Measurements from ENCODE around the gene POMZP3.
"Not testable (repeated sequence)": the region's sequence is repeated elsewhere in the genome, so short reads cannot be mapped to it uniquely, and the experiment has no call there.

Gene POMZP3

GRCh38 chr7:76626989-76627642 is at the start of gene POMZP3:
POMZP3 (minus strand) TSS chr7:76627279; CDS start chr7:76626064, 1,215 bp downstream.
- Histone ChIP-seq H3K9ac (ENCODE audit: low read depth, low read length) (peak within 1 kb of the TSS; percentile 76), H3K4me3 (ENCODE audit: low read depth, low read length) (peak within 1 kb of the TSS; percentile 52)
- not testable (repeated sequence) for H3K36me3 ChIP-seq (ENCODE audit: control insufficient read depth, insufficient read depth, low read length); H3K27me3 ChIP-seq (ENCODE audit: control insufficient read depth, insufficient read depth, low read length); H3K9me3 ChIP-seq (ENCODE audit: control insufficient read depth, insufficient read depth, low read length); H3K4me1 ChIP-seq (ENCODE audit: control insufficient read depth, insufficient read depth, low read length)

GRCh38 chr7:76675783-76676182 is 48.7 kb upstream of the POMZP3 start:
- H3K4me3 ChIP-seq (ENCODE audit: low read depth, low read length); H3K36me3 ChIP-seq (ENCODE audit: control insufficient read depth, insufficient read depth, low read length); H3K9ac ChIP-seq (ENCODE audit: low read depth, low read length); H3K4me1 ChIP-seq (ENCODE audit: control insufficient read depth, insufficient read depth, low read length); H3K9me3 ChIP-seq (ENCODE audit: control insufficient read depth, insufficient read depth, low read length); H3K27me3 ChIP-seq (ENCODE audit: control insufficient read depth, insufficient read depth, low read length): not testable (repeated sequence)

GRCh38 chr7:76673346-76673745 is 46.3 kb upstream of the POMZP3 start:
- not testable (repeated sequence) for H3K27me3 ChIP-seq (ENCODE audit: control insufficient read depth, insufficient read depth, low read length); H3K36me3 ChIP-seq (ENCODE audit: control insufficient read depth, insufficient read depth, low read length); H3K4me3 ChIP-seq (ENCODE audit: low read depth, low read length); H3K9me3 ChIP-seq (ENCODE audit: control insufficient read depth, insufficient read depth, low read length); H3K9ac ChIP-seq (ENCODE audit: low read depth, low read length); H3K4me1 ChIP-seq (ENCODE audit: control insufficient read depth, insufficient read depth, low read length)

GRCh38 chr7:76659212-76659611 is 32.1 kb upstream of the POMZP3 start:
- not testable (repeated sequence) for H3K27me3 ChIP-seq (ENCODE audit: control insufficient read depth, insufficient read depth, low read length); H3K4me1 ChIP-seq (ENCODE audit: control insufficient read depth, insufficient read depth, low read length); H3K36me3 ChIP-seq (ENCODE audit: control insufficient read depth, insufficient read depth, low read length); H3K9ac ChIP-seq (ENCODE audit: low read depth, low read length); H3K9me3 ChIP-seq (ENCODE audit: control insufficient read depth, insufficient read depth, low read length); H3K4me3 ChIP-seq (ENCODE audit: low read depth, low read length)

GRCh38 chr7:76656425-76656824 is 29.3 kb upstream of the POMZP3 start:
- not testable (repeated sequence) for H3K27me3 ChIP-seq (ENCODE audit: control insufficient read depth, insufficient read depth, low read length); H3K4me3 ChIP-seq (ENCODE audit: low read depth, low read length); H3K9ac ChIP-seq (ENCODE audit: low read depth, low read length); H3K4me1 ChIP-seq (ENCODE audit: control insufficient read depth, insufficient read depth, low read length); H3K36me3 ChIP-seq (ENCODE audit: control insufficient read depth, insufficient read depth, low read length); H3K9me3 ChIP-seq (ENCODE audit: control insufficient read depth, insufficient read depth, low read length)

GRCh38 chr7:76642620-76643019 is 15.5 kb upstream of the POMZP3 start:
- not testable (repeated sequence) for H3K4me1 ChIP-seq (ENCODE audit: control insufficient read depth, insufficient read depth, low read length); H3K27me3 ChIP-seq (ENCODE audit: control insufficient read depth, insufficient read depth, low read length); H3K36me3 ChIP-seq (ENCODE audit: control insufficient read depth, insufficient read depth, low read length); H3K9ac ChIP-seq (ENCODE audit: low read depth, low read length); H3K9me3 ChIP-seq (ENCODE audit: control insufficient read depth, insufficient read depth, low read length); H3K4me3 ChIP-seq (ENCODE audit: low read depth, low read length)

GRCh38 chr7:76637061-76637691 is 10.1 kb upstream of the POMZP3 start:
- not testable (repeated sequence) for H3K4me3 ChIP-seq (ENCODE audit: low read depth, low read length); H3K36me3 ChIP-seq (ENCODE audit: control insufficient read depth, insufficient read depth, low read length); H3K27me3 ChIP-seq (ENCODE audit: control insufficient read depth, insufficient read depth, low read length); H3K9ac ChIP-seq (ENCODE audit: low read depth, low read length); H3K4me1 ChIP-seq (ENCODE audit: control insufficient read depth, insufficient read depth, low read length); H3K9me3 ChIP-seq (ENCODE audit: control insufficient read depth, insufficient read depth, low read length)

- not testable (repeated sequence) for H3K36me3 ChIP-seq (ENCODE audit: control insufficient read depth, insufficient read depth, low read length); H3K27me3 ChIP-seq (ENCODE audit: control insufficient read depth, insufficient read depth, low read length); H3K9ac ChIP-seq (ENCODE audit: low read depth, low read length); H3K4me1 ChIP-seq (ENCODE audit: control insufficient read depth, insufficient read depth, low read length); H3K9me3 ChIP-seq (ENCODE audit: control insufficient read depth, insufficient read depth, low read length)
- H3K4me3 ChIP-seq (ENCODE audit: low read depth, low read length), result peak overlapping the region; percentile 49
Observed at GRCh38 chr7:76626581-76626980, 498 bp downstream of the POMZP3 start.

- not testable (repeated sequence) for H3K4me3 ChIP-seq (ENCODE audit: low read depth, low read length)
Observed at GRCh38 chr7:76619439-76620190, 7.5 kb downstream of the POMZP3 start.

GRCh38 chr7:76613783-76614182 is 13.3 kb downstream of the POMZP3 start:
- H3K9me3 ChIP-seq (ENCODE audit: control insufficient read depth, insufficient read depth, low read length); H3K9ac ChIP-seq (ENCODE audit: low read depth, low read length); H3K4me1 ChIP-seq (ENCODE audit: control insufficient read depth, insufficient read depth, low read length): not testable (repeated sequence)

More at GRCh38 chr7:76619439-76620190, 7.5 kb downstream of the POMZP3 start:
- not testable (repeated sequence) for H3K4me1 ChIP-seq (ENCODE audit: control insufficient read depth, insufficient read depth, low read length); H3K27me3 ChIP-seq (ENCODE audit: control insufficient read depth, insufficient read depth, low read length); H3K9ac ChIP-seq (ENCODE audit: low read depth, low read length); H3K36me3 ChIP-seq (ENCODE audit: control insufficient read depth, insufficient read depth, low read length); H3K9me3 ChIP-seq (ENCODE audit: control insufficient read depth, insufficient read depth, low read length)

GRCh38 chr7:76612232-76612631 is 14.8 kb downstream of the POMZP3 start:
- H3K4me3 ChIP-seq (ENCODE audit: low read depth, low read length); H3K27me3 ChIP-seq (ENCODE audit: control insufficient read depth, insufficient read depth, low read length); H3K4me1 ChIP-seq (ENCODE audit: control insufficient read depth, insufficient read depth, low read length); H3K9ac ChIP-seq (ENCODE audit: low read depth, low read length); H3K36me3 ChIP-seq (ENCODE audit: control insufficient read depth, insufficient read depth, low read length); H3K9me3 ChIP-seq (ENCODE audit: control insufficient read depth, insufficient read depth, low read length): not testable (repeated sequence)

More at GRCh38 chr7:76613783-76614182, 13.3 kb downstream of the POMZP3 start:
- not testable (repeated sequence) for H3K4me3 ChIP-seq (ENCODE audit: low read depth, low read length); H3K36me3 ChIP-seq (ENCODE audit: control insufficient read depth, insufficient read depth, low read length); H3K27me3 ChIP-seq (ENCODE audit: control insufficient read depth, insufficient read depth, low read length)

GRCh38 chr7:76609864-76610263 is 17.2 kb downstream of the POMZP3 start:
- H3K4me1 ChIP-seq (ENCODE audit: control insufficient read depth, insufficient read depth, low read length); H3K36me3 ChIP-seq (ENCODE audit: control insufficient read depth, insufficient read depth, low read length); H3K9ac ChIP-seq (ENCODE audit: low read depth, low read length); H3K4me3 ChIP-seq (ENCODE audit: low read depth, low read length); H3K27me3 ChIP-seq (ENCODE audit: control insufficient read depth, insufficient read depth, low read length); H3K9me3 ChIP-seq (ENCODE audit: control insufficient read depth, insufficient read depth, low read length): not testable (repeated sequence)
